ENCODE results near the gene SOCS7.

The SOCS7 gene

GRCh38 chr17:38351412-38352222 lies at the start of gene SOCS7:
Gene SOCS7 (plus strand): TSS chr17:38351844. CDS start chr17:38352053, 209 bp downstream.
- peak; percentile 69 to 85 for DNase-seq

DNA sequence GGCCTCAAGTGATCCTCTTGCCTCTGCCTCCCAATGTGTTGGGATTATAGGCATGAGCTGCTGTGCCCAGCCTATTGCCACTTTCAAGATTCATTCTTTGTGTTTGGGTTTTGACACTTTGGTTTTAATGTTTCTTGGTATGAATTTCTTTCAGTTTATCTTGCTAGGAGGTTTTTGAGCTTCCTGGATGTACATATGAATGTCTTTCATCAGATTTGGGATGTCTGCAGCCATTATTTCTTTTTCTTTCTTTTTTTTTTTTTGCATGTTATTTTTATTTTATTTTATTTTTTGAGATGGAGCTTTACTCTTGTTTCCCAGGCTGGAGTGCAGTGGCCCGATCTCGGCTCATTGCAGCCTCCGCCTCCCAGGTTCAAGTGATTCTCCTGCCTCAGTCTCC lies 36.1 kb upstream of the SOCS7 start:
- DNase-seq: no peak

- no peak for DNase-seq
Observed at GRCh38 chr17:38317081-38317480, 34.6 kb upstream of the SOCS7 start.

DNA sequence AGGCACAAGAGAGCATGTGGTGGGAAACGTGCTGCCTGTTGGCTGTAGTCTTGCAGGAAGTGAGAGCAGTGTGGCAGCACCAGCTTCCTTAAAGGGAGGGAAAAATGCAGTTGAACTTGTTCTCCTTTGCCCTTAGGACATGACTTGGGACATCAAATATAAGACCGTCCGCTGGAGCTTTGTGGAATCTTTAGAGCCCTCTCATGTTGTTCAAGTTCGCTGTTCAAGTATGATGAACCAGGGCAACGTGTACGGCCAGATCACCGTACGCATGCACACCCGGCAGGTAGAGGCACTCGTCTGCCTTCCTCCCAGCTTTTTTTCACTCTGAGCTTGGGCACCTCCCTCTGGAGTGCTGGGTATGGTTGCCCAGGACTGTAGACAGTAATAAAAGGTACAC lies 31.2 kb upstream of the SOCS7 start:
- DNase-seq: no peak

DNA sequence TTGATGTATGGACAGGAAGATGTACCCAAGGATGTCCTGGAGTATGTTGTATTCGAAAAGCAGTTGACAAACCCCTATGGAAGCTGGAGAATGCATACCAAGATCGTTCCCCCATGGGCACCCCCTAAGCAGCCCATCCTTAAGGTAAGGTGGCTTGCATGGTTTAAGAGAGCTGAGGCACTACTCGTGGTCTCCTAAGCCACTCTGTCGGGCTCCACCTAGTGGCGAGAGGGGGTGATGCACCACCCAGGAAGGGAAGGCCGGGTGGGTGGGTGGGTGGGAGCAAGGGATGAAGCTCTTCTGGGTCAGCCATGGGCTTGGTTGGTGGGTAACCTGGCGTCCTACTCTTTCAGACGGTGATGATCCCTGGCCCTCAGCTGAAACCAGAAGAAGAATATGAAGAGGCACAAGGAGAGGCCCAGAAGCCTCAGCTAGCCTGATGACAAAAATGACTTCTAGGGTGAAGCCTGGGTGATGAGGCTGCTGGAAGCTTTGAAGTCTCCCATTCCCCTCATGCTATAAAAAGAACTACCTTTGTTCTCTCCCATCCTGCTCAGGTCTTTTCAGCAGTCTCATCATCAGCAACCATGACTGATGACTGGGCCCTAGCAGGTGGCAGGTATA lies 29.4 kb upstream of the SOCS7 start:
- DNase-seq: peak in 1 of 2 donors; percentile 17

- DNase-seq: no peak
Observed at GRCh38 chr17:38322897-38323296, 28.7 kb upstream of the SOCS7 start.

- DNase-seq: no peak
Observed at GRCh38 chr17:38324141-38324697, 27.4 kb upstream of the SOCS7 start.

DNA sequence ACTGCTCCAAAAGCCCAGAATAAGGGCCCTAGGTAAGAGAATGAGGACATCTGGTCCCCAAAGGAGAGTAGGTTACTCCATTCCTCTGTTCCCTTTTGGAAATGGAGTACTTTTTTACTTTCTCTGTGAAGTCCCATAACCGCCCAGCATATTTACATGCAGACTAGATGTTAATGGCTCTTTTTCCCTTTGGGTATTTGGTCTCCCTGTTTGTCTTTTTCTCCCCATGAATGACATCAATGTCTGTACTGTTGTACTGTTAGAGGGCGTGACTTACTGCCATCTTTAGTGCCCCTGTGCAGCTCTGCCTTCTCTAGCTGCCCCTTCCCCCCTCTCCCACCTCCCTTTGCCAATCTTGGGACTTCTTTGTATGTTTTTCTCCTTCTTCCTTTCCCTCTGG lies 26.9 kb upstream of the SOCS7 start:
- no peak for DNase-seq

DNA sequence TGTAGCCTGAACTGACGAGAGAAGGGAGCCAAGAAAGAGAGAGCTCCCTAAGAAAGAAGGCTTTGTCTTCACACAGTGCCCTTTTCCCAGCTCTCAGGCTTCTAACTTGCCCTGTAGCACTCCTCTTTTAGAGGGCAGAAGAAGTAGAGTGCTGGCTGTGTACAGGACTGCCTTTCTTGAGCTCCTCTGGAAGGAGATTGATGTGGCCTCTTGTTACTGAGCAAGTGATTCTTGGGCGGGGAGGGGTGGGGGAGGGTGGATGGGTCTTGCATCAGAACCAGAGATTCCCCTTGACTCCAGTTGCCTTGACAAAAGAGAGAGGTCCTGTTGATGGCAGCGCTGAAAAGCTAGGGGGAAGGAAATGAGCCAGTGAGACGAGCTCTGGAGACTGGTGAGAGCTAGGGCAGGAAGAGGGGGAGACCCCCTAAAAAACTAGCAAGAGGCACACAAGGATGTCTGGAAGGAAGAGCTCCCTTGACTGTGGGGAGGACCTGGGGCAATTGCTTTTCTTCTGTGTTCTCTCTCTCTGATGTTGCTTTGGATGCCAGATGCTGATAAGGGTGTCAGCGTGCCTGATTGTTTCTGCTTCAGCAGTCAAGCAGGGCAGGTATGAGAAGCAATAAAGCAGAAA lies 26.3 kb upstream of the SOCS7 start:
- no peak for DNase-seq

DNA sequence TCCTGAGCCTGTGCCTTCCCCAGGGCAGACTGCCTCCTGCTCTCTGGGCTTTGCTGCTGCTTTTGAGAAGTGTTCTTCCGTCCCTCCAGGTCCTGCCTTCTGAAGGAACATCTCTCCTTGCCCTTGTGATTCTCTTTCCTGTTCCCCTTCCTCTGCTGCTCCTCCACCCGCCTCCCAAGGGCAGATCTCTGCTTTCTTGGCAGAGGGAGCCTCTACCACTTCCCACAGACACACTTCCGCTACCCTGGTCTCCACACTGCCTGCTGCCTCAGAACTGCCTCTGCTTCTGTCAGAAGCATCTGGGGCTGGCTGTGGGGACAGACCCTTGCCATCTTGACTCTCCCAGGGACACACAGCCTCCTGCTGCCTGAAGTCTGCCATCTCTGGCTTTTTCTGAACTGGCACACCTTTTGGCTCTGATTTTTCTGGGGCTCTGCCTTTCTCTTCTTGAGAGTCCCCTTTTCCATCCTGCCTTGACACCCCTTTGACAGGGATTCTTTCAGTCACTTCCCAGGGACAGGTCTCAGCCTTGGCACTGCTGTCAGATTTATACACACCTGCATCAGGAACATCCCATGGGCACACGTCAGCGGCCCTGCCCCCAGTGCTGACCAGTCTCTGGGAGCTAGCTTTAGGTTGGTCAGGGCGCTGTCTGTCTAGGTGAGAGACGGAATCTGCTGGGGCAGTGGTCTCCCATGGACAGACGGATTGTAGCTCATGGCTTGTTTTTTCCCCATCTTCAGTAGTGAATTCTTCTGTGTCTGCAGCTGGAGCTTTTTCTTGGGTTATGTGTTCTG lies 24.4 kb upstream of the SOCS7 start:
- DNase-seq: peak in 1 of 2 donors; percentile 84

DNA sequence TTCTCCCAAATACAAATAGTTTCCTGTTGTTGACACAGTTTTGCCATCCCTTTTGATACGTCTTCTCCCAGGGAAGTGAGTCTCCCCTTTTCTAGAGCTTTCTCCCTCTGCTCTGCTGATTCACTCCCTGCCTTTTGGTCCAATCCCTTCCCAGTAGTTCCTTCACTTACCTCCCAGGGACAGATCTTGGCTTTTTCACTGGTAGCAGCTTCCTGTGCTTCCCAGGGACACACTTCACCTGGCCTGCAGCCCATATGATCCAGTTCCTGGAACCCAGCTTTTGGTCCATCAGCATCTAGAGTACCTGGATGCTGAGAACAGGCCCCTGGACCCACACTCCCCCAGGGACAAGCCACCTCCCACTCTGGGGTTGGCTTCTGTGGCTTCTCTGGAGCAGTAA lies 23.7 kb upstream of the SOCS7 start:
- no peak for DNase-seq

- no peak for DNase-seq
Observed at GRCh38 chr17:38328620-38329019, 23.0 kb upstream of the SOCS7 start.

GRCh38 chr17:38329284-38329683 lies 22.4 kb upstream of the SOCS7 start:
- no peak for DNase-seq

- no peak for DNase-seq
Observed at GRCh38 chr17:38329808-38330730, 21.6 kb upstream of the SOCS7 start.

DNA sequence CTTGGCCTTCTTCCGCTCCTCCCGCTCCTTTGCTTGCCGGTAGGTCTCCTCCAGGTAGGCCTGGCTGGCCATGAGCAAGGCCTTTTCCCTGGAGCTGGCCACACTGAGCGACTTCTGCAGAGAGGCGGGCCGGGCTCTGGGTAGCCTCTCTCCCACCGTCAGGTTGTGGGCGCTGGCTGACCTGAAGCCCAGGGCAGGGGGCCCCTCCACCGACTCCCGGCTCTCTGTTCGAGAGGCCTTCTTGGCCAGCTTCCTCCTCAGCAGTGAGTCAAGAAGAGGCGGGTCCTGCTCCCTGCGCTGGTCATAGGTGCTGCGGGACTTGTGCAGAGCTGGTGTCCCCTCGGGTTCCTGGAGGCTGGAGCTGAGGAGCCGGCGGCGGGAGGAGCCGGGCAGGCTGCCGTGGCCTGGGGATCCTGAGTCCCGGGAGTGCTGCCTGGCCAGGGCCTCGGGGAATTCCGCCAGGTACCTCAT lies 20.7 kb upstream of the SOCS7 start:
- DNase-seq: no peak

DNA sequence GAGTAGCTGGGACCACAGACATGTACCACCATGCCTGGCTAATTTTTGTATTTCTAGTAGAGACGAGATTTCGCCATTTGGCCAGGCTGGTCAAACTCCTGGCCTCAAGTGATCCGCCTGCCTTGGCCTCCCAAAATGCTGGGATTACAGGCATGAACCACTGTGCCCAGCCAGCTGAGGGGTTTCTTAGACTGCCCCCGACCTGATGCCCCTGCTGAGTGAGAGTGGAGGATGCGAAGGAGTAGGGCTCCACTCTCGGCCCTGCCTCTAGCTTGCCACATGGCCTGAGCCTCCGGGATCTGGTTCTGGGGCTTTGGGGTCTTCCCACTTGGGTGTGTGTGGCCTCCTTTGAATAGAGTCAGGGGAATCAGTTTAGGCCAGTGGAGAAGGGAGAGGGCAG lies 18.9 kb upstream of the SOCS7 start:
- DNase-seq: no peak

DNA sequence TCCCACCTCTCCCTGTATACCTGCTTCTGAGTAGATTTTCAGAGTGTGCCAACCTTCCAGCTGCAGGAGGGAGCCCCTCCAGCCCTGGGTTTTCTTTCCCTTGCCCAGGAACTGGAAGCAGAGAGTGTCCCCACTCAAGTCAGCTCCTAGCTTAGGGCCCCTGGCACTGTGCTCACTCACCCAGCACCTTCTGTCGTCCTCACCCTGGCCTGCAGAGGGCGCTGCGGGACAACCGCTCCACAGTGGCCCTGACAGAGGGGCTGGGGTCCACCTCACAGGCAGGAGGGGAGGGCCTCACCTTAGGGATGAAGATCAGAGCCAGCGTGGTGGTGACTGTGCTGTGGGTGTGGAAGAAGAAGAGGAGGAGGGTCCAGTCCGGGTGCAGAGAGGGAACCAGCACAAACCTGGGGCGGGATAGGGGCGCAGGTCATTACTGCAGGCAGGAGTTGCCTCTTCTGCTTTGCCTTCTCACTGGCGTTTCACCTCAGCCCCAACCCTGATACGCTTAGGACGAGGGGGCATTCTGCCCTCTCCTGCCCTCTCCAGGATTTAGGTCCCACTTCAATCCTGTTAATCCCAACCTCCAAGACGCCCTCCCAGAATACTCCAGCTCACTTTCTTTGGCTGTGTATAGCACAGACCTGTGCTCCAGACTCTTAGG lies 17.9 kb upstream of the SOCS7 start:
- DNase-seq: peak in 1 of 2 donors; percentile 13

DNA sequence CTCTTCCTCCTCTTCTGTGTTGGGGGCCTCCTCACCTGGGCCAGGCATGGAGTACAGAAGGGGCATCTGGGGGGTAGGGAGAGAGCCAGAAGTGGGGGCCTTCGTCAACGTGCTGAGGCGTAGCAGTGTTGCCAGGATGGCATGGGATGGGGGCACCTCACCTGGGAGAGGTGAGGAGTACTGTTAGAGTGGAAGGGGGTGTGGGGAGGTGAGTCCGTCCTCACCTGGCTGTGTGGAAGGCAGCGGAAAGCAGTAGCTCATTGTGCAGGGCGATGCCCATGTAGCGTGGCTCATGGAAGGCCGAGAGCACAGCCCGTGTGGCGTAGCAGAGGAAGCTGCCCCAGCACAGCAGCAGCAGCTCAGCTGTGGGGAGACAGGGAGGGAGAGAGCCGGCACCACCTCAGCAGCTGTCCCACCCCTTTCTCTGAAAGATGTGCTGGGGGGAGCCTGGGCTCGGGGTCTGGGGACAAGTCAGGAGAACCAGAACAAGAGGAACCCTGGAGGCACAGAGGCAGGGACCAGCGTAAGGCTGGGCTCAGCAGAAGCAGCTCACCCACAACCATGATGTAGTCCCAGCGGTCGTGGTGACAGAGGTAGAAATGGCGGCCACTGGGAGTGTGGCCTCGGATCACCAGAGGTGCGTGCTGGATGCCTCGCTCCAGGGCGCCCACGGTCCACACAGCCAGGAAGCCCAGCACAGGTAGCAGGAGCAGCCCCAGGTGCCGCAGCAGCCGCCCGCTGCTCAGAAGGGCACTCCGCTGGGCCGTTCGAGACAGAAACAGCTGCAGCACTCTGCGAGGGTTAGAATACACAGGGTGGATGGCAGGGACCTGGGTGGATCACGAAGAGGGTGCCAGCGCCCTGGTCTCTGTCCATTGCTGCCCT lies 16.9 kb upstream of the SOCS7 start:
- no peak for DNase-seq

DNA sequence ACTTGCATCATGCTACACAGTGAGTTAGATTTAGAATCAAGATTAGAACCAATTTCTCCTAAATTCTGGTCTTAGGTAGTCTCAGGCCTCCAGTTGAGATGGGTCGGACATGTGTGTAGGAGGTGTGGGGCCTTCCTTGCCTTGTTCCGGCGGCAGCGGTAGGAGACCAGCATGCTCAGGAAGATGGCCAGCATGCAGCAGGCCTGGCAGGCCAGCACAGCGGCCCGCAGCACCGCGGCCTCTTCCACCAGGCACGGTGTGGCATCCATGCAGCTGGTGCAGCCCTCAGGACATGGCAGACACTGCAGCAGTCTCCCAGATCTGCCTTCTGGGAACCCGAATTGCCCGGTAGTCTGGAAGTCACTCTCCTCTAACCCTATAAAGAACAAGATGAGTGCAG lies 14.8 kb upstream of the SOCS7 start:
- no peak for DNase-seq

- DNase-seq: no peak
Observed at GRCh38 chr17:38338053-38338452, 13.6 kb upstream of the SOCS7 start.

Data from bone marrow (tissue), 2 donors.